SK-MEL-5 (cell line): ENCODE results near the gene FGF14. TPM values are rescaled to one million over a fixed set of nuclear protein-coding genes. Genes with fewer than 3 reads are reported as not detected.

ENCODE experiments used
- DNase-seq: peaks from one replicate; pipeline ENCODE4 v3.0.0-alpha.2; 2016; ENCODE audit warnings: low read depth, low spot score
- in situ Hi-C: cut with HindIII; loops from 2 replicates; pipeline ENCODE4 v1.10.0; 2016; ENCODE audit warnings: low sequenced_read_pairs, high pct_unique_total_duplicates, low pct_unique_long_range_greater_than_20kb
- total RNA-seq: library from RNA; depleted of rRNA; stranded (reverse); fragments of >200 nt; shearing (Covaris generic); gene quantifications from 2 replicates; pipeline ENCODE4 v1.2.3, GENCODE V29; 2014

The FGF14 gene
- total RNA-seq, 1 experiment from 2014 or later: 17.9 TPM

DNA sequence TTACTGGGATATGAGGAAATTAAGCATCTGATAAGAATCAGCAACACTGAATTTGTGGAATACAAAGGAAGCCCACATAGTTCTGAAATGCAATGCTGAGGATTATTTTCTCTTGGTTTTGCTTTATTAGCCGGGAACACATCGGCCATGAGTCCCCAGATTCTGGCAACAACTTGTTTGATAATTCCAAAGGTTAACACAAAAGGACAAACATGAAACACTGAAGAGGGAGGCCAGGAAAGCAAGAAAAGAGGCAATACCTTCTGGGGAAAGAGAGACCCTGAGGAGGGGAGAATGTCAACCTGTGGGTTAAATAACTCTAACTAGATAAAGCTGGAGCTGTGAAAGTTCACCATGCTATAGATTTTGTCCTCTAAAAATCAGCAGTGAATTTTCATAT lies 663.5 kb downstream of the FGF14 start:
- no peak for DNase-seq
- in situ Hi-C loops: no loop called here

DNA sequence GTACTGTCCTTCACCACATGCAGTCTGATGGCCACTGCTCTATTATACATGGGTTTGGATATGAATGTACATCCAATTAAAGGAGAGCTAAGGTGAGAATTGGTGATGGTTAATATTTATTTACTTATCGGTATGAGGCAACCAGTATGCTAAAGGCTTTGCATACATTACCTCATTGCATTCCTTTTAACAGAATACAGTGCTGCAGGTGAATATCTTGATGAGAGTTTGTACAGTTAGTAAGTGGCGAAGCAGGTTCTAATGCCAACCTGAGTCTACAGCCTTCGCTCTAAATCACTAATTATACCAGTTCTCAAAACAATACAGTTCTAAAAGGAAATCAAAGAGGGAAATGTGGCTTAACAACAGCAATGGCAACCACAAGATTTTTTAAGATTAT lies 665.3 kb downstream of the FGF14 start:
- DNase-seq: no peak
- in situ Hi-C loops: no loop called here

- in situ Hi-C loops: no loop called here
- DNase-seq: no peak
Observed at GRCh38 chr13:101730420-101731000, 671.3 kb downstream of the FGF14 start.

DNA sequence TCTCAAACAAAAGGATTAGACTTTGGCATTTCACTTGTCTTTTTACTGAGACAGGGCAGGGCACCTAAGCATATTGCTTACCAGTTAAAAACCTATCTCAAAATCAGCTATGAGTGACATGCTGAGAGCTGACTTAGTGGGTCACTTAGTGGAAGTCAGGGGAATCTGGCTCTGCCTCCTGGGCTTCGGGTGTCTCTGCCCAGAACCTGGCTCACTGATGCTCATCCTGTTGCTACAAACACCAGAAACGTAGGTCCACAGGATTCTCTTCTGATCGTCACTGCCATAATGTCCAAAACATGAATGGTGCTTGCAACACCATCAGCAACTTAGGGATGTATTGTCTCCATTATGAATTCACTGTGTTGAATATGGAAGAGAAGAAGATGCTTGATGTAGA lies 673.2 kb downstream of the FGF14 start:
- no peak for DNase-seq
- in situ Hi-C loops: no loop called here

DNA sequence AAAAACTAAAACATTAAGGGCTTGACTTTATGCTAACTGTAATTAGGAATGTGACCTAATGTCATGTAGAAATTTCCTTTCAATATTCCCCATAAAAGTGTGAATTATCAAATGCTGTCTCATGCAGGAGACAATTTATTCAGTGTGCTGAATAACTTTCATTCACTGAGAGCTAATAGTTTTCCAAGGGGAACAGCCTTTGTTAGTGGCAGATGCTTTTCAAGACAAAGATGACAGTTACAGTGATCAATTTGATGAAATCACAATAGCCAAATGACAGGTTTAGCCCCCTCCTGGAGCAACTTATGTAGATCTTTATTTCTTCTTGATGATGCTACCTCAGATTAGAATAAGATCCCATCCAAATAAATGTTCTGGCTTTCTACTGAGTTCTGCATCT lies 673.8 kb downstream of the FGF14 start:
- no peak for DNase-seq
- in situ Hi-C loops: no loop called here

DNA sequence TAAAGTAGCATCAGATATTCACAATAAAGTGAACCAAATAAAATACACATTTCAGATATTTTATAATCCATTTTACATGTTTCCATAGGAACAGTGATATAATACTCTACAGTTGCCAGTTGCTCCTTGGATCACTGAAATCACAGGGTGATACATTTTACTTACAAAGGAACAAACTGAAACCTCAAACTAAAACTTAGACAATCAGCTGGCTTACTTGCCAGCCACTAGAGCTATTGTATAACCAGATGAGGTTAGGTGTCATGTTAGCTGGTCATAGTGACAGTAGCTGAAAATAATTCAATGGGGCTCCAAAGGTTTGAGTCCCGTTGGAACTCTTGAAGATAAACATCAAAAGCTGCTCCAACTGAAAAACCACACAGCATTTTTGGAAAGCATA lies 674.7 kb downstream of the FGF14 start:
- in situ Hi-C loops: no loop called here
- no peak for DNase-seq

GRCh38 chr13:101726681-101727080 lies 675.2 kb downstream of the FGF14 start:
- DNase-seq: no peak
- in situ Hi-C loops: no loop called here

DNA sequence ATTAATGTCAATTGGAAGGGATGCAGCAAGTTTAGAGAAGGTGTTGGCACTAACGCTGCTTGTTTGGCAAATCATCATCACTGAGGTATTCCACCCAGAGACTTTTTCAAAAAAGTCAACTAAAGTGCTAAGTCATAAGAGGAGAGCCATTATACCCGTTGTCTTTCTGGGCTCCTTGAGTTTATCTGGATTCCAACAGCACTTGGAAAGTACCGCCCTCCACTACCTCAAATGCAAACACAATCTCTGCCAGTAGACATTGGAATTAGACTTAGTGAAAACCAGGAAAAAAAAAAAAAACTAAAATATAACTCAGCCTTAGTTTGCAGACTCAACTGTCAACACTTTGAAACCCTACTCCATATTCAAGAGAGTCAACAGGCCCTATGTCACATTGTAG lies 683.4 kb downstream of the FGF14 start:
- in situ Hi-C loops: no loop called here
- no peak for DNase-seq

- no peak for DNase-seq
- in situ Hi-C loops: no loop called here
Observed at GRCh38 chr13:101717353-101717752, 684.5 kb downstream of the FGF14 start.

- no peak for DNase-seq
- in situ Hi-C loops: no loop called here
Observed at GRCh38 chr13:101714195-101714594, 687.7 kb downstream of the FGF14 start.

DNA sequence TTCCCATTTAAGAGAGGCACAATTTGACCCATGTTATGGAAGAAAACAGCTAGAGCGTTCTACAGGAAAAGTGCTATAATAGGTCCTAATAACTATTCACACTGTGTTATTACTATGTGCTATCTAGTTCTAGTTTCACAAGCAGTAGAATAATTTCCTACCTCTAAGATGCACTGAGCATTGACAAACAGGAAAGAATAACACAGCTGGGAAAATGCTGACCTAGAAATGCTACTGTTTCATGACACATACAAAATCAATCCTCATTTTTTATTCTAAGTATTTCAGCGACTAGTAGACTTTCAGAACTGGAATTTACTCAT lies 689.9 kb downstream of the FGF14 start:
- DNase-seq: no peak

DNA sequence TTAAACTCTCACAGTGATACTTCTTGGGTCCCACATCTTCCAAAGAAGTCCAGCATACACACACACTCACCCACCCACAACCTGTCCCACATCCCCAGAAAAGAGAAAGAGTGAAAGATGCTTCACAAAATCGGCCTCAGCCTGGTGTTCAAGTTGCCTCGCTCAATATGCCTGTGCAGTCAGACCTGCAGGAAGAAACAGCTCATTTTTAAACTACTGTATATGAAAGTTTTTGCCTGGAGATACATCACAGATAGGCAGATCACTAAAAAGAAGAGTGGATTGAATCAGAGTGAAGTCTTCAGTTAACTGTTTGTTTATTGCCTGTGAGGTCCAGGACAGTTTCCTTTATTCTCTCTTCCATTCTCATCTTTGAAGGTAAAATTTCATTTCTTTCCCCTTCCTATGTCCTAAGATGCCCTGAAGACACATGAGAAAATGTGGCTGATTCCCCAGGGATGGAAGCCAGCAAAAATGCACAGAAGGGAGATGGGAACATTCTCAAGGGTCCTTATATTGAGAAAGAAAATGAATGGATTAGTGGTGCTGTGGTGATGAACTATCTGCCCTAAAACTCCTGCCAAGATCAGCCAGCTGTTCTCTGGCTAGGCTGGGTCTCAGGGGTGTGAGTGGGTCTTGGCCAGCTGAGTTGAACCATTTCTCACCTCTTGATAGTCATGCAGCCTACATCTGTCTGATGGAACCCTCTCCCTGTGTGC lies 690.4 kb downstream of the FGF14 start:
- in situ Hi-C loops: no loop called here
- no peak for DNase-seq

More for the DNA sequence above, 689.9 kb downstream of the FGF14 start:
- in situ Hi-C loops: no loop called here

GRCh38 chr13:101709952-101710351 lies 691.9 kb downstream of the FGF14 start:
- DNase-seq: no peak
- in situ Hi-C loops: no loop called here

- DNase-seq: no peak
- in situ Hi-C loops: no loop called here
Observed at GRCh38 chr13:101708115-101708514, 693.7 kb downstream of the FGF14 start.

DNA sequence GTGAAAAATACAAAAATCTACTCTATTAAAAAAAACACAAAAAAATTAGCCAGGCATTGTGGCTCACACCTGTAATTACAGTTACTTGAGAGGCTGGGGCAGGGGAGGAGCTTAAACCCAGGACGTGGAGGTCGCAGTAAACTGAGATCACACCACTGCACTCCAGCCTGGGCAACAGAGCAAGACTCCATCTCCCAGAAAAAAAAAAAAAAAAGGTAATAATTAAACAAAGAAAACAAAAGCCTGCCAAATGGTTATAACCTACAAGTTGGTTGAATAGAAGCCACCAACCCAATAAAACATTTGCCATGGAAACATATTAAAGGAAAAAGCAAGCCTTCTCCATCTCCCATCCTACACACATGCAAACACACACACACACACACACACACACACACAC lies 694.2 kb downstream of the FGF14 start:
- DNase-seq: no peak
- in situ Hi-C loops: no loop called here

- DNase-seq: peak; percentile 52
- in situ Hi-C loops: no loop called here
Observed at GRCh38 chr13:101706651-101707050, 695.2 kb downstream of the FGF14 start.

GRCh38 chr13:101703838-101704237 lies 698.0 kb downstream of the FGF14 start:
- in situ Hi-C loops: no loop called here
- no peak for DNase-seq

- no peak for DNase-seq
- in situ Hi-C loops: no loop called here
Observed at GRCh38 chr13:101703081-101703480, 698.8 kb downstream of the FGF14 start.

GRCh38 chr13:101700598-101700997 lies 701.2 kb downstream of the FGF14 start:
- no peak for DNase-seq
- in situ Hi-C loops: no loop called here

DNA sequence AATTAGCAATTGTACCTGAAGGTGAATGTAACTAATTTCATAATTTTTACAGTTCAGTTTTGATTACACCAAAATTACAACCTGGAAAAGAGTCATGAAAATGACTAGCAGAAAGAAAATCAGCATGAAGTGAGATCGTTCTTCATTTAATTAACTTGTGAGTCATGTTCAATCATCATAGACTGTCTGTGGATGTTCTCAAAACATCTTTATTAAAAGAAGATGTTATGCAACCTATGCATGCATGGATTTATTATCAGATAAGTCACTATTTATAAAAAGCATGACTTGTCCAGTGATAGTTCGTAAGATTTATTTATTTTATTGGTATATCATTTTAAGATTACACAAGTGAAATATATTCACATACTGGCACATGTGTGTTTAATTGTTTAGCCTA lies 703.4 kb downstream of the FGF14 start:
- in situ Hi-C loops: no loop called here
- no peak for DNase-seq
